WI38 (cell line): ENCODE measurements around the gene PELI2.
A peak's percentile ranks its signal among the peaks of the same experiment; 100 is the strongest.

Experiments used
- H3K4me3 ChIP-seq: 2 replicates; pipeline ENCODE4 v1.5.1; 2011; ENCODE audit warnings: low read depth, mild to moderate bottlenecking, control low read depth, low read length
- TF ChIP-seq, protein P1 (sequence below): IDR thresholded peaks from 2 replicates; pipeline ENCODE4 v1.5.1; 2012; ENCODE audit warnings: low read depth, mild to moderate bottlenecking, control low read depth, low read length

PELI2 gene

DNA sequence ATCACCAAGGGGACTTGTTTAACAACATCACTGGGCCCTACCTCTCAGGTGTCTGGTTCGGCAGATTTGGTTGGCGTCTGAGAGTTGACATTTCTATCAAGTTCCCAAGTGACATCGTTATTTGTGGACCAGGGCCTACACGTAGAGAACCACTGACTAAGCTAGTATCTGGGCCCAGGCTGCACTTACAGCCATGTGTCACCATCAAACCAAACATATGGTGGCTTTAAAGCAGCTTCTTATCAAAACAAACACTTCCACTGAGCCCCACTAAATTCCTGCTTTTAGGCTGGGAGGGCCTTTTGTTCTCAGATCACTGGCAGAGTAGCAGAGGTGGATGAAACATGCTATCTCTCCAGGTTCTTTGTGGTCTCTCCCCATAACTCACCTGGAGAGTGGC is 220.5 kb downstream of the PELI2 start:
- H3K4me3 ChIP-seq, result no peak overlapping the region
- TF ChIP-seq, protein P1, sequence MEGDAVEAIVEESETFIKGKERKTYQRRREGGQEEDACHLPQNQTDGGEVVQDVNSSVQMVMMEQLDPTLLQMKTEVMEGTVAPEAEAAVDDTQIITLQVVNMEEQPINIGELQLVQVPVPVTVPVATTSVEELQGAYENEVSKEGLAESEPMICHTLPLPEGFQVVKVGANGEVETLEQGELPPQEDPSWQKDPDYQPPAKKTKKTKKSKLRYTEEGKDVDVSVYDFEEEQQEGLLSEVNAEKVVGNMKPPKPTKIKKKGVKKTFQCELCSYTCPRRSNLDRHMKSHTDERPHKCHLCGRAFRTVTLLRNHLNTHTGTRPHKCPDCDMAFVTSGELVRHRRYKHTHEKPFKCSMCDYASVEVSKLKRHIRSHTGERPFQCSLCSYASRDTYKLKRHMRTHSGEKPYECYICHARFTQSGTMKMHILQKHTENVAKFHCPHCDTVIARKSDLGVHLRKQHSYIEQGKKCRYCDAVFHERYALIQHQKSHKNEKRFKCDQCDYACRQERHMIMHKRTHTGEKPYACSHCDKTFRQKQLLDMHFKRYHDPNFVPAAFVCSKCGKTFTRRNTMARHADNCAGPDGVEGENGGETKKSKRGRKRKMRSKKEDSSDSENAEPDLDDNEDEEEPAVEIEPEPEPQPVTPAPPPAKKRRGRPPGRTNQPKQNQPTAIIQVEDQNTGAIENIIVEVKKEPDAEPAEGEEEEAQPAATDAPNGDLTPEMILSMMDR, result no peak

DNA sequence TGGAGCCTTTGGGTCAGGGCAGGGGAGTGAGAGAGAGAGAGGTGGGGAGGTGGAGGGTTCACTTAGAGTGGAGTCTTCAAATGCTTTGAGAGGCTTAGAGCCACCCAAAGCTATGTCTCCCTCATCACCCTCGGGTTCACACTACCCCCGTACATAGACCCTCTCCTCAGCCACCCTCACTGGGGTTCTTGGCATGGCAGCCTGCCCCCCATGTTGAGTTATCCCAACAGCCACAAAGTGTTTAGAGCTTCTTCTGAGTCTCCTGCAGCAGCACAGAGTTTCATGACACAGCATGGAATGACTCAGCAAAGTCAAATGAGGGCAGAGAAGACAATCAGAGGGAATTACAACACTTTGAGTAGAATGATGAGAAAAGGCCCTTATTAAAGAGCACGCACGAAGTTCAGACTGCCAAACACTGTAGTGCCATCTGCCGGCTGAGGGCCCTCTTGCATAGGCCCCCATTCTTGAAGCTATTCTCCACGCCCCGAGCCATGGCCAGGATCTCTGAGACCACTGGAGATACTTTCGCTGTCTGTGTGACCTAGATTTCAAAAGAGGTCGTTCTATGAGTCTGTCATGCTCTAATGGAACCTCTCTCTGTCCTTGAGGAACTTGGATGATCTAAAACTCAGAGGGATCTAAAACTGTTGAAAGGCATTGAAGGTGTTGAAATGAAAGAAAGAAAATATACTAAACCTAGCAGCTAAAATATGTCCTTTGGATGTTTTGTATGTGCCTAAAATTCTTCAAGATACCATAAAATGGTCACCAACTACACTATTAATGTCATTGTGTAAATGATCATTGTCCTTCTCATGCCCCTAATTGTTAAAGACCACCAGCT is 221.9 kb downstream of the PELI2 start:
- TF ChIP-seq, protein P1, result peak; percentile 88
- H3K4me3 ChIP-seq, result no peak overlapping the region

DNA sequence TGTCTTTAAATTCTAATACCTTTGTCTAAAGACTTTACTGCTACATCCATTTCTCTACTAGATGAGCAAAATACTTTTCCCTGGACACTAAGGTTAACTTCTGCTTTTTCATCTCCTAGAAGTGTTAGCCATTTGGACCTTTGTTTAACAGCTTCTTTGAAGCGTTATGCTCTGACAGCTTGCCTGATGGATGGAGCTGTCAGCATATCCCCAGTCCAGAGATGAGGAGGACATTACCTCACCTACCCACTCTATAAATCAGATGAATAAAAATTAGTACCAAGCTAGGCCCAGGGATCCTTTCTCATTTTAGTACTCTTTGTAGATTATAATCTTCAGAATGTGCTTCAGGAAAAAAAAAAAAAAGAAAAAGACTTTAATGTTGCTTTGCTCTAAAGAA is 222.7 kb downstream of the PELI2 start:
- TF ChIP-seq, protein P1, result no peak
- H3K4me3 ChIP-seq, result no peak overlapping the region

DNA sequence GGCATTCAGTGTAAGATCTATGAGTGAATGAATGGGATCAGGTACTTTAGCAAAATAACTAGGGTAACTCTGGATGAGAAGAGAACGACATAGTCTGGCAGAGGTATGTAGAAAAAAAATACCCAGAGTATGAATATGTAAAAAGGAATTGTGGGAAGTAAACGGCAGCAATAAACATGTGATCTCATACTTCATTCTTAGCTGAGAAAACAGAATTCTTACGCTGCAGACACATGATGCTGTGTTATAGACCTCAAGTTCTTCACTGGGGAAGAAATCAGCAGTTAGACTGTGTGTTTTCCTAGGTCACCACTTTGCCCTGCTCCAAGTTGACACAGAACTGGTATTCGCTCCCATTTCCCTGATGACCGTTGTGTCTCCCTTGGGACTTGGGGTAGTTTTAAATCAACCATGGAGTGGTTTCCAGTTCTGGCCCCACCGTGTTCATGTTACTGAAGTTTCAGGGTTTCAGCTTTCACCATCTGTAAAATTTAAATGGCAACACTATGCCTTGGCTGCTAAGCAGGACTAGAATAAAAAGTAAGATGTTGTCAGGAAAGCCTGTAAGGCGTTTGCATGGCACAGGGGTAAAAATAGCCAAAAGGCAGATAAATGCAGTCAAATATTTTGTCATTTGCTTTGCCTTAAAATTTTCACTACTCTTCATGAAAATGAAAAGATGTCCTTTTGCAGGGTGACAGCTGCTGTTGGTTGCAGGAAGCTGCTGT is 223.7 kb downstream of the PELI2 start:
- TF ChIP-seq, protein P1, result no peak
- H3K4me3 ChIP-seq, result no peak overlapping the region

DNA sequence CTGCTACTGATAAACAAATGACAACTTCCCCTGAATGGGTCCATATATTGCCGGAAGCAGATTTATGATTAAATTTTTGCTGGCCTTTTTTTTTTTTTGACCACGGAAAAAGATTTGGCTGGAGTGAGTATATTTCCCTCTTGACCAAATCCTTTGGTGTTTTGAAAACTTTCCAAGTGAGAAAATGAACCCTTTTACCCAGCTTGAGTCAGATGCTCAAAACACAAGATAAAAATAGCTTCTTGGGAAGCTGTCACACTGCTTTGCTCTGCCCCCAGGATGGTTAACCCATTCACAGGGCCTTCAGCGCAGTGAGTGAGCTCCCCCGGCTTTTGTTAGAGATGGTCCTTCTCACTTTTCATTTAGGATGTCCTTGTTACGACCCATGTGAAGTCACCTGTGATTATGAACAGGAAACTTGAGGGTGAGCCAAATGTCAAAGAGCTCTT is 224.3 kb downstream of the PELI2 start:
- H3K4me3 ChIP-seq, result no peak overlapping the region
- TF ChIP-seq, protein P1, result no peak

DNA sequence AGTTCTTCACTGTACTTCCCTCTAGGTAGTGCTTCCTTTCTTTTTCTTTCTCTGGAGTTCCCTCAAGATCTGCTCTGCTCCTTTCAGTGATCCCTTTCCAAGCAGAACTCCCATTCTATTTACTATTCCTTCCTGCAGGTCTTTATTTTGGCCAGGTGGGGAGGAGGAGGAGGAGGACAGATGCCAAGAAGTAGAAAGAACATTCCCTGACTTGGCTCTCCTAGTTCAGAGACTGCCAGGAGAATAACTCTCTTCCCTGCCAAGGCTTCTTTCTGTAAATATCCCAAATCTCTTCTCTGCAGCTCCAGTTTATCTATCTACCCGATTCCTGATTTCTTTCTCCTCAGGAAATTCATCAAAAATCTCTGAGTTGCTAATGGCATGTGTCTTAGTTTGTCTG is 231.7 kb downstream of the PELI2 start:
- TF ChIP-seq, protein P1, result no peak

More for the DNA sequence above, 231.7 kb downstream of the PELI2 start:
- no peak overlapping the region for H3K4me3 ChIP-seq
